ENCODE data around the gene CTSW.

DNA sequence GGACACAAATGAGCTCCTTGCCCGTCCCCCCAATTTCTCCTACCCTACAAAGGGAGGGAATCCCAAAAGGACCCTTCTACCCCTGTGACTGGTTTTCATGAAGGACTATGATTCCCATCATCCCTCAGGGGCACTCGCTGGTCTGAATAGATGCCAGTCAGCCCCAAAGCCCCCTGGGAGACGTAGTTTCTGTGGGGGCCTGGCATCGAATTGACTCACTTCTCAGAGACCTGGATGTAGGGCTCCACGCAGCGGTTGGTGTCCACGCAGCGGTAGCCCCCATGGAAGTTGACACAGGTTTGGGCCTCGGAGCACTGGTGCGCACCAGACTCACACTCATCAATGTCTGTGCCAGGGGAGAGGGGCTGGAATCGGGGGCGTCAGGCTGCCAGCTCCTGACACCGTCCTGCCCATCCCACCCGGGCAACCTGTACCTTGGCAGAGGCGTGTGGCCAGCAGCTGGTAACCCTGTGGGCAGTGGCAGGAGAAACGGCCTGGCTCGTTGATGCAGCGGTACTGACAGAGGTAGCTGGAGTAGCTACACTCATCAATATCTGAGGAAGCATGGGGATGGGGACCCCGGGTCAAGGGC is 11.5 kb upstream of the CTSW start:
- TF ChIP-seq, protein P1, sequence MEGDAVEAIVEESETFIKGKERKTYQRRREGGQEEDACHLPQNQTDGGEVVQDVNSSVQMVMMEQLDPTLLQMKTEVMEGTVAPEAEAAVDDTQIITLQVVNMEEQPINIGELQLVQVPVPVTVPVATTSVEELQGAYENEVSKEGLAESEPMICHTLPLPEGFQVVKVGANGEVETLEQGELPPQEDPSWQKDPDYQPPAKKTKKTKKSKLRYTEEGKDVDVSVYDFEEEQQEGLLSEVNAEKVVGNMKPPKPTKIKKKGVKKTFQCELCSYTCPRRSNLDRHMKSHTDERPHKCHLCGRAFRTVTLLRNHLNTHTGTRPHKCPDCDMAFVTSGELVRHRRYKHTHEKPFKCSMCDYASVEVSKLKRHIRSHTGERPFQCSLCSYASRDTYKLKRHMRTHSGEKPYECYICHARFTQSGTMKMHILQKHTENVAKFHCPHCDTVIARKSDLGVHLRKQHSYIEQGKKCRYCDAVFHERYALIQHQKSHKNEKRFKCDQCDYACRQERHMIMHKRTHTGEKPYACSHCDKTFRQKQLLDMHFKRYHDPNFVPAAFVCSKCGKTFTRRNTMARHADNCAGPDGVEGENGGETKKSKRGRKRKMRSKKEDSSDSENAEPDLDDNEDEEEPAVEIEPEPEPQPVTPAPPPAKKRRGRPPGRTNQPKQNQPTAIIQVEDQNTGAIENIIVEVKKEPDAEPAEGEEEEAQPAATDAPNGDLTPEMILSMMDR (IDR thresholded peaks at IDR 0.05; ENCODE audit: poor library complexity, severe bottlenecking), result no peak
- TF ChIP-seq RAD21 (conservative IDR thresholded peaks at IDR 0.05) (no peak), SMC3 (conservative IDR thresholded peaks at IDR 0.05; ENCODE audit: poor library complexity) (no peak), MXI1 (conservative IDR thresholded peaks at IDR 0.05; ENCODE audit: poor library complexity, severe bottlenecking) (no peak), POLR2AphosphoS5 (IDR thresholded peaks at IDR 0.05) (peak; percentile 24), EP300 (conservative IDR thresholded peaks at IDR 0.05; ENCODE audit: poor library complexity, severe bottlenecking) (no peak)

Data from neural cell (in vitro differentiated cells).